ENCODE measurements around the gene PHF21A.

- TF ChIP-seq CTCF (IDR thresholded peaks at IDR 0.05; ENCODE audit: insufficient read depth, low read length, poor library complexity, severe bottlenecking) (no peak), EZH2phosphoT487 (conservative IDR thresholded peaks at IDR 0.05; ENCODE audit: low read length) (no peak)
Observed at GRCh38 chr11:46048198-46048597, 73.1 kb downstream of the PHF21A start.
